ENCODE data around the gene PRKN.

The PRKN gene

DNA sequence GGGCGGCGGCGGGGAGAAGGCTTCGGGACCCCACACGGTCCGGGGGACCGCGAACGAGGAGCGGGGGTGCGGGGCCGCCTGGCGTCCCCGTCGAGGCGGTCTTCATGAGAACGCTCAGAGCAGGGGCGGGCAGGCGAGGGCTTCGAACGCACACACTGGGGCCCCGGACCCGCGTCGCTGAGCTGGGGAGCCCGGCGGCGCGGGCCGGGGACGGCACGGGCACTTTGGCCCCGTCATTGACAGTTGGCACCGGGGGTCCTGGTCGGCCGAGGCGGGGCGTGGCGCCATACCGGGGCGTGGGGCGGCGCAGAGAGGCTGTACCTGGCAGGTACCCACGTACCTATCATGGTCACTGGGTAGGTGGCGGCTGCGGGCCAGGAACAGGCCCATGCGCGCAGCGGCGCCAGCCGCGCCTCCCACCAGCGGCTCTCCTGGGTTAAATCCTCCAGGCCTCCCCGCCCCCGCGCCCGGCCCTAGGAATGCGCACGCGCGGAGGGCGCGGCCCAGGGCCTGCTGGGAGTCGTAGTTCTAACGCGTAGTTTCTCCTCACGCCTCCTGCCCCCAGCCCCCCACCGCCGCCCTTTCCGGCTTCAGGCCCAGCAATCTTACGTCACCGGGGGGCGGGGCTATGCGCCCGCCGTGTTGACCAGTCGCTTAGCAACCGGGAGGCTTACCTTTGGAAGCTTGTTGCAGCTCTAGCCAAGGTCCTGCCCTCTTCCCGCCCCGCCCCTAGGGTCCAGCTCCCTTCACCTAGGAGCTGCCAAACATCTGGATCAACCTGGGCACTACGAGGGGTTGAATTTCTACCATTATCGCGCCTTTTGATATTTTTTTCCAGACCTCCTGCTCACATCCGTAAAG, at the start of gene PRKN, which contains the start of gene PACRG:
Gene PRKN, minus strand, starts transcription at position 445 of the 861 bp plus-strand sequence.
Gene PACRG, plus strand, starts transcription at position 653 of the 861 bp plus-strand sequence.
- peak; percentile 93 to 97 (median 95) for DNase-seq (ENCODE audit: low read depth in 3 of 3, low spot score in 1 of 3)

DNA sequence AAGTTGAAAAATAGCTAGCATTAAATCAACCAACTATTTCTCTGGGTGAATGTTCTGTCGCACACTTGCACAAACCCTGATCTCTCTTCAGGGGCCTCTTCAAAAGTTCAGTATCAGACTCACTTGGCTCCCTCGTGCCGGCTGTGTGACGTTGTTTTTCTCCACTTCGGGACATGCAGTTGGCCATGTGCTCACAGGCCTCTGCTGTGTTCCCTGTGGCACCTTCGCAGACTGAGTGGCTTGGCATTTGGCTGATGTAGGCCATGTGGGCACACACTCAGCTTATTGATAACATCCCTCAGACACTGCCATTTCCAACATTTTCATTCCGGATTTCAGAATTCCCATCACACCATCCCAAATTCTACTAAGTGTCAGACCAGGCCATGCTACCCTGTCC, 49.5 kb upstream of the PRKN start:
- no peak for DNase-seq (ENCODE audit: low read depth in 3 of 3, low spot score in 1 of 3)

DNA sequence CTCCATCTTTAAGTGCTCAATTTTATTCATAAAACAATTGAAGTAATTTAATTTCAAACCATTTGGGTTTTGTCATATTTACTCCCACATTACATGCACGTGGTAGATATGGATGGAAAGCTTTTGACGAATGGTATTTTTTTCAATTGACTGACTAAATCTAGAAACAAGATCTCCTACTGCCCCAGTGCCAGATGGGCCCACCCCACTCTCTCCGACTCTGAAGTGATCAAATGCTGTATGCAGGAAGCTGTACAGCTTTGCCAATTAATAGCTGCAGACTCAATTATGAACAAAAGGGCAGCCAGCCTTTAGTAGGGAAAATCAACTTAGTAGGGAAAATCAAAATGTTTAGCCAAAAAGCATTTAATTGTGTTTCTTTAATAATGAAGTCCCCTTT, 46.4 kb upstream of the PRKN start:
- DNase-seq (ENCODE audit: low read depth in 3 of 3, low spot score in 1 of 3), result no peak

DNA sequence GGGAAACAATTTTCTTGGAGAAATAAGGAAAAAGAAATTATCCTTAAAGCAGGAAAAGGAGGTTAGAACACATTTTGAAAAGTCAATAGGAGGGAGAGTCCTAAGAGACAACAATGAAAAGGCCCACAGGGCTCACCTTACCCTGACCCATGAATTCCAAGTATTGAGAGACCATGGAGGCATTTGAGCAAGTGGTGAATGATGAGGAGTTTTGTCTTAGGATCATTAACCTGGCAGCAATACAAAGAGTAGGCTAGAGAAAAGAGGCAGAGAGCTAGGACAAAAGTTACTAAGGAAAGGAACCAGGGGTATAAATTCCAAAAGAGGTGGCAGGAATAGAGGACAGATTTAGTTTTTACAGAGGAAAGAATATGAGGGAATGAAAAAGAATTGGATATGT, 44.9 kb upstream of the PRKN start:
- DNase-seq (ENCODE audit: low read depth in 3 of 3, low spot score in 1 of 3), result no peak

DNA sequence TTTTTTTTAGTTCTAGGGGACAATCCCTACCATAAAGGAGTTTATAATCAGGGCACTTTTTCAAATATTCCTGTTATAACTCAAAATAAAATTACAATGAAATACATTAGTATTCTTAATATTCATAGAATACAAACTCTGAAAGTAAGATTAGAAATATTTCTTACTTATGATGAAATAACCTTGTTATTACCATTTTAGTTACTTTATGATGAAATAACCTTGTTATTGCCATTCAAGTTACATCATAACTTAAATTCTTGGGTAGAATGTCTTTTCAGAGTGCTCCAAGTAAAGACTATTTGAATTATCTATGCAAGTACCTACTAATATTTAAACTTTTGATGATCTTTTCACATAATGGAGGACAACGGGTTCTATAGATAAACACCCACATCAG, 43.4 kb upstream of the PRKN start:
- no peak for DNase-seq (ENCODE audit: low read depth in 3 of 3, low spot score in 1 of 3)

DNA sequence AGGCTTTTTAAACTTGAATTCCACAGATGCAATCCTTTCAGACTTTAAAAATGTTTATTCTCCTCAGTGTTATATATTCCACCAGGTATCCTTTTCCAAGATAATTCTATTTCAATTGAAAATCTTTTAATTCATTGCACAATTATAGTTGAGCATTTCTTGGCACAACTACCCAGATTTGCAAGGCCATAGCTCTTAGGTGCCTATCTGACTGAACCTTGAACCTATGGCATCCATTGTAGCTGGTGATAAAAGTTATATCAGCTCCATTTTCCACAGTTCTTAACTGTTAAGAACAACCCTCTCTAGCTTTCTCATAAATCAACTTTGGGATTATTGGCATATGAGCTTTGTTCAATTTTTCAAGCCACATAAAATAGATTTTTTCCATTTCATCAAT, 42.6 kb upstream of the PRKN start:
- DNase-seq (ENCODE audit: low read depth in 3 of 3, low spot score in 1 of 3), result no peak

DNA sequence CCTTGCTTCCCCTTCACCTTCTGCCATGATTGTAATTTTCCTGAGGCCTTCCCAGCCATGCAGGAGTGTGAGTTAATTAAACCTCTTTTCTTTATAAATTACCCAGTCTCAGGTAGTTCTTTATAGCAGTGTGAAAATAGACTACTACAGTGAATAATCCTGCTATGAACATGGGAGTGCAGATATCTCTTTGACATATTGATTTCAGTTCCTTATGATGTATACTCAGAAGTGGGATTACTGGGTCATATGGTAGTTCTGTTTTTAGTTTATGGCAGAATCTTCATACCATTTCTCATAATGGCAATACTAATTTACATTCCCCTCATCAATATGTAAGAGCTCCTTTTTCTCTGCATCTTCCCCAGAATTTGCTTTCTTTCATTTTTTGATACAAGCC, 26.2 kb upstream of the PRKN start:
- no peak for DNase-seq (ENCODE audit: low read depth in 3 of 3, low spot score in 1 of 3)

DNA sequence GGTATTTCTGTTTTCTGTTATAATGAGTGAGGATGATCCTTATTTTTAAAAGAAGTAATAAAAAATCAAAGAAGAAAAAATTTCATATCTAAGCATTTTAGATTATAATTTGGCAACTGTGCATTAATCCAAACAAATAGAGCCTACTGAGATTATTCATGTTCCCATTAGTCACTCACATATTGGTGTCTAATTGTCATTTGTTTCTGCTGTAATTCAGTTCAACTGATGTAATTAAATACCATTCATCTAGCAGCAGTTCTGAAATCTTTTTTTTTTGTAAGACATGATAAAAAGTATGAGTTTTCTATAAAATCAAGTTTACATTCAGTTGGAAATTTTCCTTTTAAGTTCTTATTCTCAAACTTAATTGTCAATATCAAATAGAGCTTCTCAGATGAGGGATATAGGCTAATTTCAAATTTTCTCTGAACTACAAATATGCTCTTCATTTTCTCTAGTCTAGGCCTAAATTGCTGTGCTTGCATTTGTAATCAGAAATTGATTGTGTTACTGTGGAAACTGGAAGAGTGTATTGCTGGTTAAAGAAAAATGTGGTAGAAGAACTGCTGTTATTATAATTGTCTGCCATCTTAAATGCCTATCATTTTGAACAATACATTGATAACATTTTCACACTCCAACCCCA, 23.8 kb upstream of the PRKN start:
- no peak for DNase-seq (ENCODE audit: low read depth in 3 of 3, low spot score in 1 of 3)

DNA sequence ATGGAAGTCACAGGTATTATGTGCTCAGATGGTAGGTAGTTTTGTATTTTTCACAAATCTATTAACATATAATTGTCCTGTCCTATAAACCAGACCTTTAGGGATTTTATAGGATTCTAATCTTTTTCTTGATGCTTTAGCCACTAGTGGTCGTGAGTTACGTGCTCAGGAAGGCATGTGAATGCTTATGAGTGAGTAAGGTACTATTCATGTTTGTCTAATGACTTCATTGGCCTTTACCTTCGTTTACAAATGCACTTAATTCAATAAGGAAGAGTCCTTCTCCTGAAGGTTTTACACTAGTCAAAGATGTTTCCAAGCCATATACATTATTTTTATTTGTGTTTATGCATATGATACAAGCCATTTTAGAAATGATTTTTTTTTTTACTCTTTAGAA, 23.2 kb upstream of the PRKN start:
- no peak for DNase-seq (ENCODE audit: low read depth in 3 of 3, low spot score in 1 of 3)

DNA sequence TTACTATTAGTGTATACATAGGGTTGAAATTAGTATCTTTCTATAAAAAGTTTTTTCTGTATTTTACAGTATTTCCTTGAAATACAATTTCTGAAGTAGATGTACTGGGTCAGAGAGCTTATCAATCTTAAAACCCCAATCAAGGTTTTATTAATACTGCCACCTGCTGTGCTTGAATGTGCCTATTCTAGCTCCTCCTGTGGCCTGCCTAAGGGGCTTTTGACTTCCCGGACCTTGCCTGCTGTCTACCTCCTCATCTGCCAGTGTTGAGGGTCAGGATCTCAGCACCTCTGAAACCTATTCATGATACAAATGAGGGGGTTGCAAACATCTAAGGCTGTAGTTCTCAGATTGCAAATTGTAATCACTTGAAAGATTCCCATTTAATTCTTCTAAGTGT, 9.4 kb upstream of the PRKN start:
- DNase-seq (ENCODE audit: low read depth in 3 of 3, low spot score in 1 of 3), result no peak

DNA sequence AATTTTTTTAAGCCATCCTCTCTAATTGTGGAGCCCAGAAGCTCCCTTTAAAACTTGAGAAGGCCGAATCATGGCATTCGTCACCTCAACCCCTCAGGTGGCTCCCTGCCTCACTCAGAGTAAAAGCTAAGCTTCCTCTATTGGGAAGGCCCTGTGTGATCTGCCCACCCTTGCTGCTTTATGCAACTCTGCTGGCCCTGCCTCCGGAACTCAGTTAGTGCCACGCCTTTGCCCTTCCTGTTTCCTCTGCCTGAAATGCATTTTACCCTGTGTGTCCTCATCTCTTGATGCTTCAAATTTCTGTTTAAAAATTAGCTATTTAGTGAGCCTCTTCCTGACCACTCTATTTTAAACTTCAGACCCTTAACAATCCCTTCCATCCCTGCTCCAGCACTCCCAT, 5.9 kb upstream of the PRKN start:
- DNase-seq (ENCODE audit: low read depth in 3 of 3, low spot score in 1 of 3), result no peak

DNA sequence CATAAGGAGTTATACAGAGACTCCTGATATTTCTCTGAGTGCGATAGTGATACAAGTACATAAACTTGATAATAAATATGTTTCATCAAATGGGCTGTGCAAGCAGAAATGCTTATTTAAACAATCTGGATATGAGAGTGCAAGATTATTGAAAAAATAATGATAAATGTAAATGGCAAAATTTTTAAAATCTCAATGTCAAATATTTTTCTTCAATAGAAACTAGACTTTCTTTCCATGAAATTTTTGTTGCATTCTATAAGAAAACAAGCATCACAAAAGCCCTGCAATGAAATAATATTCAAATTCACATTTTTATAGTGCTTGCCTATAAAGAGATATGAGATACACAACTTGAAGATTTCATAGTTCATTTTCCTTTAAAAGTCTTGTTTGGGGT, 2.9 kb upstream of the PRKN start:
- no peak for DNase-seq (ENCODE audit: low read depth in 3 of 3, low spot score in 1 of 3)

DNA sequence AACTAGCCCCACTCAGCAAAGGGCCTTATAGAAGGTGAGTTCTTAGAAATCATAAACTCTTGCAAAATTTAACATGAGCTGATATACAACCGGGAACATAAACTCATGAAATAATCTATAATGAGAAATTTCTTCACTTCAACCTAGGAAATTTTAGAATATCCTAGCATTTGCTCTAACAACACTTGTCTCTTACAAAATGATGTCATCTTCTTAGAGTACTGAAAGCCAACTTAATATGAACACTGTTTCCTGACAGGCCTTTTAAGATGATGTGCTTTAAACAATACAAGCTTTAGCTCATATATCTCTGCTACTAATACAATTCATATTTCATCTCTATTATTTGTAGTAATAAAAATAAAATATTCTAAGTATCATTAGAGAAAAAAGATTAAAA, 1.1 kb upstream of the PRKN start:
- no peak for DNase-seq (ENCODE audit: low read depth in 3 of 3, low spot score in 1 of 3)

DNA sequence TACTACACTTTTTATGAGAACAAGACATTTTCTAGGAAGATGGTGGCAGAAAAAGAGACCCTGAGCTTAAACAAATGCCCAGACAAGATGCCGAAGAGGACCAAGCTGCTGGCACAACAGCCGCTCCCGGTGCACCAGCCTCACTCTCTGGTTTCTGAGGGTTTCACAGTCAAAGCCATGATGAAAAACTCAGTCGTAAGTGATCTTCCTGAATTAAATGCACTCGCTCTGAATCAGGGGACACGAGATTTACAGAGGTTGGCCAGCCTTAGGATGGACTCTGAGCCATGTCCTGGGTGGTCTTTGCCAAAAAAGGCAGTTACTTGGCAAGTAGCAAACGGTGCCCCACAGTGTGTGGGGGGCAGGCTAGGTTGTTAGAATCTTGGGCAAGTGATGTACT, 631 bp upstream of the PRKN start:
- no peak for DNase-seq (ENCODE audit: low read depth in 3 of 3, low spot score in 1 of 3)

DNA sequence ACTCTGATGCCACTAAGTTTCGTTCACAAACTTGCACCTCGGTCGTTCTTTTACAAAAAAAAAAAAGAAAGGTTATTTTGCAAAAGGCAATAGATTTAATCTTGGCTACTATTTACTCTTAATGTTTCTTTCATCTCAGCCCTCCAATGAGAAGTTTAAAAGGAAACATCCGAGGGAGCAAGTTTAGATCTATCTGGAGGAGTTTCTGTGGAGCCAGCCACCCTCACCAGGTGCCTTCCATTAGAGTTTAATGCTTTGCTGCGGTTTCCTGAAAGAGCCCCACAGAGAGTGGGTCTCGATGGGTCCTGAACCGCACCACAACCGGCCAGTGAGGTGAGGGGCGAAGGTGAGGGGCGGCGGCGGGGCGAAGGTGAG, 632 bp downstream of the PRKN start:
- no peak for DNase-seq (ENCODE audit: low read depth in 3 of 3, low spot score in 1 of 3)

DNA sequence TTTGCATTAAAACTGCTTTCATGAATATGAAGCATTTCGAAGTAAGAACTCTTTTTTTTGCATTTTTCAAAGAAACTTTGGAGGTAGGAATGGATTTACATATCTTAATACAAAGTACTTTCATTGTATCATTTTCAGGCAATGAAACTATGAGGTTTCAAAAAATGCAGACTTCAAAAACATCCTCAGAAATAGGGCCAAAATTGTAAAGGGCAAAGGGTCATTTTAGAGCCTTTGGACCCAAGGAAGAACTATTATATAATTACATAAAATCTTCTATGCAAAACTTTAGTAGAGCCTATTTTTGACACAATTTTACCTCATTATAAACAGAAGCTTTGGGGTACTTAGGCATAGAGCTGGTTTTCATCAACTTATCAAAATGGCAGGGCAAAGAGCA, 4.9 kb downstream of the PRKN start:
- DNase-seq (ENCODE audit: low read depth in 3 of 3, low spot score in 1 of 3), result no peak

DNA sequence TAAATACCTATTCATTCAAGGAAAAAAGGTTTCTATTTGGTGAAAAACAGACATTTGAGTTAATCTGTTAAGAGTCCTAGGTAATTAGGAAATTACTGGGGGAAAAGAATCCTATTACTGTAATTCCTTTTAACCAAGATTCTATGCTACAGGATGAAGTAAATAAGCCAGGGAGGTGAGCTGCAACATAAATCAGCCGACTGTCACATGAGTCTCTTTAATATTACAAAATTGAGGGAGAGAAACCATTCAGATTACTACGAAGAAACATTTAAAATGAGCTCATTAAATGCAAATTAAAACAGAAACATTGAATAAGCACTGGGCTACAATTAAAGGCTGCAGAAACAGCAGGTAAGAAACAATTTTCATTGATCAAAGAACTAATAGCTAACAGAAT, 5.3 kb downstream of the PRKN start:
- no peak for DNase-seq (ENCODE audit: low read depth in 3 of 3, low spot score in 1 of 3)

DNA sequence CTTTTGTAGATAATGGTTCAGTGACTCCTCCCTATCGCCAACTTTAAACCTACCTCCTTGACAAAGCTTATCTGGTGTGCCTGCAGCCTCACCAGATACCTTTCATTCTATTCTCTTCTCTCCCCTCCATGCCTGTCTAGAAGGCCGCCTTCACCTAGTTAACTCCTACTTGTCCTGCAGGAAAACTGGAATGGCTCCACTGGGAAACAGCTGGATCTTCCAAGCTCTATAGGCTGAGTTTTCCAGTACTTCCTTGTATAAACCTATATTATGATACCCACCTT, 6.2 kb downstream of the PRKN start:
- no peak for DNase-seq (ENCODE audit: low read depth in 3 of 3, low spot score in 1 of 3)

DNA sequence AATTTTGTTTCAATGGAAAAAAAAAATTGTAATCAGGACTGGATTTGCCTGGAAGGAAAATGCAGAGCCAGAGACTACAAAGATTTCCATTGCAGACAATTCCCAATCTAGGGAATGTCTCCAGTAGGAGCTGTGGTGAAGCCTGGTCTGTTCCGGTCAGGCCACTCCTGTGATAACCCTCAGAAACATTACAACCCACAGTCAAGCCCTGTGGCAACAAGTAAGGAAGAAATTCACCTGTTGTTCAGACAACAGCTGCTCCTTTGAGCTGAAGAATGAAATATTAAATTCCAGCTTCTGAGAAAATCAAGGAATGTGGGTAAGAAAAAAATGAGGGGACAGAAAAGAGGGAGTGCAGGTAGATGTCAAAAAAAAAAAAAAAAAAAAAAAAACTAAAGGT, 8.0 kb downstream of the PRKN start:
- no peak for DNase-seq (ENCODE audit: low read depth in 3 of 3, low spot score in 1 of 3)

DNA sequence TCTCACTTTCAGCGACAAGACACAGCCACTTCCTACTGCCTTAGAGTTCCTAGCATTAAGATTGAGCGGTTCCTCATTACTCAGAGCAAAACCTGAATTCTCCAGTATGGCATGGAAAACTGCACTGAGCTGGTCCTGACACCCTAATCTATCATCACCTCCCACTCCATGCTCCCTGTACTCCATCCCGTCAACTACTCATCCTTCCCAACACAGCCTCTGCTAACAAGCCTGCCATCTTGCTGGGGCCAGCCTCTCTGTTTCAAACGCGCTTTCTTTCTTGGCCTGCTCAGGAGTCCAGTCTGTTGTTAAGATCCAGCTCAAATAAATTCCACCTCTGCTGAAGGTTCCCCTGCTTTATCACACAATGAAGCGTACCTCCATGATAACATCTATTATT, 12.0 kb downstream of the PRKN start:
- no peak for DNase-seq (ENCODE audit: low read depth in 3 of 3, low spot score in 1 of 3)

DNA sequence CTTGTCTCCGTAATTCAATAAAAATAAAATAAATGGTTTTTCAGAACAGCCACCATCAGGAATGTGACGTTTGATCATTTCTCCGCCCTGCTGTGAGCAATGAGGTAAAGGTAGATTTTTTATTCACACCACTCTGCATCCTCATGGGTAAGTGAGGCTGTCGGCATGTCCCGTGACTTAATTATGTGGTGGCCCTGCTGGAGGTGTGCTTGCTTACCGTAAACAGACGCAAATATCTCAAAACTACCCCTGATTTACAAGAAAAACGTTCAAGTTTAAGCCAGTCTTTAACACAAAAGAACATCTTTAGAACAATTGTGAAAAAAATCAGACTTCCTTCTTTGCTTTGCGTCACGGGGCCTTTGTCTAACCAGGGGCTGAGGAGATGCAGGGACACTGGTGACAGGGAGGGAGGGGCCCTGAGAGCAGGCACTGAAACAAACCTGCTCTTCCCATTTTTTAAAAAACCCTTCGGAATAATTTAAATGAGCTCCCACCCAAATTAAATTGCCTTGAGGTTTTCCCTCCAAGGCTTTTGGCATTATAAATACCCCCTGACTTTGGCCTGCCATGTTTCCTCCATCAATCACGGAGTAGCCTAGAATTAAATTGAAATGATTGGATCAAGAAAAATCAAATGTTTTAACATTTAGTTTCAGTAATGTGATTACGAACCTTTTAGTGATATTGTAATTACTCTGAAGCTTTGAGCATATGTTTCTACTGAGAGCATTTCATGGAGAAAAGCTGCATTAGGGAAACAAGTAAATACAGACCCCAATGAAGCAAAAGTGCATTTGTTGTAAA, 13.4 kb downstream of the PRKN start:
- no peak for DNase-seq (ENCODE audit: low read depth in 3 of 3, low spot score in 1 of 3)

DNA sequence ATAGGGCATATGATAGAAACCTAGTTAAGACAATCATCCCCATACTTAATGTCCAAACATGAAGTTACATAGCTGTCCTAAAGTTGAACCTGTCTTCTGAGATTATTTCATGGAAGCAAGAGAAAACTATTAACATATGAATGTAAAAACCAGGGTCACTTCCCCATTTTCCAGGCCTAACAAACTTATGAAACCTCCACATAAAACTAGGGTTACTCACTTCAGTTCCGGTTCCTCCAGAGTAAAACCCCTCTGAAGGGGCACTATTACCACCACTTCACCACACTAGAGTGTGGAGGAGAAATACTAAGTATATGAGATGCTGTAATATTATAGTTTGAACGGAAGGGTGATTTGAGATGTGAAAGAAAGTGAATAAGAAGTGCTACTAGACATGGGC, 14.9 kb downstream of the PRKN start:
- no peak for DNase-seq (ENCODE audit: low read depth in 3 of 3, low spot score in 1 of 3)

All from stimulated activated CD4-positive, alpha-beta T cell treated with anti-CD3 and anti-CD28 coated beads, TNF-alpha, amount 100 ng/mL, for 1 hour (primary cell).